ENCODE data around the gene TMEM81. TPM values are rescaled to one million over a fixed set of nuclear protein-coding genes. Genes with fewer than 3 reads are reported as not detected.
A peak's percentile ranks its signal among the peaks of the same experiment; 100 is the strongest.

TMEM81 gene
- total RNA-seq, 1 donor from 2014 or later: not detected

DNA sequence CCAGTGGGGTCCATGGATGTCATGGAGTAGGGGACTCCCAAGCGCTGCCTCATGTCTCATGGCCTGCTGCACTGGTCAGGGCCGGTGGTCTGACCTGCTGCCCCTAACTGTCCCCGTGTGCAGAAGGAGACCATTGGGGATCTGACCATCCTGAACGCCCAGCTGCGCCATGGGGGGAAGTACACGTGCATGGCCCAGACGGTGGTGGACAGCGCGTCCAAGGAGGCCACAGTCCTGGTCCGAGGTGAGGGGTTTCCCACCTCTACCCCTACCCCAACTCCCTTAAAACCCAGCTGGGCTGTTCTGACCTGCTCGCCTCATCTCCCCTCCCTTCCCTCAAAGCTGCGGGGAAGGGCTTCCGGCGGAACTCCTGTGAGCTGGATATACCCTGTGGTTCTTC lies 18.6 kb downstream of the TMEM81 start:
- H3K9me3 ChIP-seq: no peaks in the 10 kb centered on the region
- H3K27ac ChIP-seq: no peak overlapping the region
- DNase-seq (ENCODE audit: low spot score in 2 of 2): no peak
- TF ChIP-seq, protein P1, sequence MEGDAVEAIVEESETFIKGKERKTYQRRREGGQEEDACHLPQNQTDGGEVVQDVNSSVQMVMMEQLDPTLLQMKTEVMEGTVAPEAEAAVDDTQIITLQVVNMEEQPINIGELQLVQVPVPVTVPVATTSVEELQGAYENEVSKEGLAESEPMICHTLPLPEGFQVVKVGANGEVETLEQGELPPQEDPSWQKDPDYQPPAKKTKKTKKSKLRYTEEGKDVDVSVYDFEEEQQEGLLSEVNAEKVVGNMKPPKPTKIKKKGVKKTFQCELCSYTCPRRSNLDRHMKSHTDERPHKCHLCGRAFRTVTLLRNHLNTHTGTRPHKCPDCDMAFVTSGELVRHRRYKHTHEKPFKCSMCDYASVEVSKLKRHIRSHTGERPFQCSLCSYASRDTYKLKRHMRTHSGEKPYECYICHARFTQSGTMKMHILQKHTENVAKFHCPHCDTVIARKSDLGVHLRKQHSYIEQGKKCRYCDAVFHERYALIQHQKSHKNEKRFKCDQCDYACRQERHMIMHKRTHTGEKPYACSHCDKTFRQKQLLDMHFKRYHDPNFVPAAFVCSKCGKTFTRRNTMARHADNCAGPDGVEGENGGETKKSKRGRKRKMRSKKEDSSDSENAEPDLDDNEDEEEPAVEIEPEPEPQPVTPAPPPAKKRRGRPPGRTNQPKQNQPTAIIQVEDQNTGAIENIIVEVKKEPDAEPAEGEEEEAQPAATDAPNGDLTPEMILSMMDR (IDR thresholded peaks at IDR 0.05): no peak
- no peaks in the 10 kb centered on the region for H3K27me3 ChIP-seq
- no peak overlapping the region for H3K4me3 ChIP-seq
- intact Hi-C loops (cut with DNase I): no loop called here
- H3K36me3 ChIP-seq: no peaks in the 10 kb centered on the region
- H3K4me1 ChIP-seq: no peaks in the 10 kb centered on the region

DNA sequence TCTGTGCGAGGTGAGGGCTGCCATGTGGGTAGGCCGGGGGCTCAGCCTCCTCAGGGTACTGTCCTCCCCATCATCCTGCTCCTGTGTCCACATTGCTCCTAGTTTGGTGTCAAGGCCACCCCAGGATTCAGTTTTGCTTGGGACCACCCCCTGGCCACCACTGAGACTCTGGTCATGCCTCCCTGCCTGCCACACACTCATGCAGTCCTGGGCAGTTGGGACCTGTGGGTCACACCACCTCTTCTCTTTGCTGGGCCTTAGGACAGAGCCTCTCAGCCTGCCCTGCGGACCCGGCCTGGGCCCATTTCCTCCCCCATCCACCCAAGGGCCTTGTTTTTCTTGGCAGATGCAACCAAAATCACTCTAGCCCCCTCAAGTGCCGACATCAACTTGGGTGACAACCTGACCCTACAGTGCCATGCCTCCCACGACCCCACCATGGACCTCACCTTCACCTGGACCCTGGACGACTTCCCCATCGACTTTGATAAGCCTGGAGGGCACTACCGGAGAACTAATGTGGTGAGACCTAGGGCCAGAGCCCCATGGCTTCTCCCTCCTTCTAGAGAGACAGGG lies 19.4 kb downstream of the TMEM81 start:
- DNase-seq (ENCODE audit: low spot score in 2 of 2): peak in 1 of 2 donors; percentile 50
- no peak overlapping the region for H3K27ac ChIP-seq

DNA sequence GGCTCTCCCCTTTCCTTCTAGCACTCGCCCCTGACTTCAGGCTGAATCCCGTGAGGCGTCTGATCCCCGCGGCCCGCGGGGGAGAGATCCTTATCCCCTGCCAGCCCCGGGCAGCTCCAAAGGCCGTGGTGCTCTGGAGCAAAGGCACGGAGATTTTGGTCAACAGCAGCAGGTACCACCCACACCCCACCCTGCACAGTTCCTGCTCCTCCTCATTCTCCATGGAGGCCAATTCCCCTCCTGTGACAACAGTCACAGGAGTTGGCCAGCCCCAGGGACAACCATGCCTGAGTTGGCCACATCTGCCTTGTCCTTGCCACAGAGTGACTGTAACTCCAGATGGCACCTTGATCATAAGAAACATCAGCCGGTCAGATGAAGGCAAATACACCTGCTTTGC lies 20.0 kb downstream of the TMEM81 start:
- Histone ChIP-seq H3K27ac (no peak overlapping the region), H3K4me1 (no peaks in the 10 kb centered on the region), H3K27me3 (no peaks in the 10 kb centered on the region), H3K4me3 (no peak overlapping the region), H3K9me3 (no peaks in the 10 kb centered on the region), H3K36me3 (no peaks in the 10 kb centered on the region)
- TF ChIP-seq, protein P1 (IDR thresholded peaks at IDR 0.05): no peak
- intact Hi-C loops (cut with DNase I): no loop called here
- DNase-seq (ENCODE audit: low spot score in 2 of 2): peak in 1 of 2 donors; percentile 33

More for the DNA sequence above, 19.4 kb downstream of the TMEM81 start:
- Histone ChIP-seq H3K36me3 (no peaks in the 10 kb centered on the region), H3K9me3 (no peaks in the 10 kb centered on the region), H3K27me3 (no peaks in the 10 kb centered on the region), H3K4me3 (no peak overlapping the region), H3K4me1 (no peaks in the 10 kb centered on the region)
- TF ChIP-seq, protein P1 (IDR thresholded peaks at IDR 0.05): no peak
- intact Hi-C loops (cut with DNase I): no loop called here

DNA sequence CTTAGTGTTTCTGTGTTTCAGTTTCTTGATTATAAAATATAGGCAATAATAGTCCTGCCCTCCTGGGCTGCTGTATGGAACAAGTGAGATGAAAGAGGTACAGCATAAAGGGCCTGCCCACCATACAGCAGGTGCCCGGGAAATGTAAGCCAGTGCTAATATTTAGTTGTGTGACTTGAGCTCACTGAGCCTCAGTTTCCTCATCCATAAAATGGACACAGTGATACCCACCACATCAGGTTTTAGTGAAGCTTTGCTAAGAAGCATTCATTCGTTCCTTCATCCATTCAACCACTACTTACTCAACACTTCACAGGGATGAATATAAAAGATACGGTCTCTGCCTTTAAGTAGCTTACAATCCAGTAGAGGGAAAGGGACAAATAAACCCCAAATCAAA lies 21.4 kb downstream of the TMEM81 start:
- no peak overlapping the region for H3K4me3 ChIP-seq
- H3K9me3 ChIP-seq: no peaks in the 10 kb centered on the region
- TF ChIP-seq, protein P1 (IDR thresholded peaks at IDR 0.05): no peak
- no peak overlapping the region for H3K27ac ChIP-seq
- H3K4me1 ChIP-seq: no peaks in the 10 kb centered on the region
- no peaks in the 10 kb centered on the region for H3K27me3 ChIP-seq
- intact Hi-C loops (cut with DNase I): no loop called here
- DNase-seq (ENCODE audit: low spot score in 2 of 2): no peak
- H3K36me3 ChIP-seq: no peaks in the 10 kb centered on the region

DNA sequence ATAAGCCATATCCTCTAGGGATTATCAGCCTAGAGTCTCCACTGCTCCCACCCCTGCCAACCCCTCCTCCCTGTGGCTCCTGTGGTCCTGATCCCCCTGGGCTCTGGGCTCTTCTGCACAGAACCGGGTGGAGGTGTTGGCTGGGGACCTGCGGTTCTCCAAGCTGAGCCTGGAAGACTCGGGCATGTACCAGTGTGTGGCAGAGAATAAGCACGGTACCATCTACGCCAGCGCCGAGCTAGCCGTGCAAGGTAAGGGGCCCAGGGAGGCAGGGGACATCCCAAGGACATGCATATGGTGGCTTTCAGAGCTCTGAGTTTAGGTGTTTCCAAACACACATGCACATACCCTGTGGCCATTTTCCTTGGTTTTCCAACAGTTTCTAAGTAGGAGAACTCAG lies 21.9 kb downstream of the TMEM81 start:
- intact Hi-C loops (cut with DNase I): no loop called here
- DNase-seq (ENCODE audit: low spot score in 2 of 2): no peak
- H3K27me3 ChIP-seq: no peaks in the 10 kb centered on the region
- no peaks in the 10 kb centered on the region for H3K4me1 ChIP-seq
- no peak overlapping the region for H3K27ac ChIP-seq
- TF ChIP-seq, protein P1 (IDR thresholded peaks at IDR 0.05): no peak
- no peak overlapping the region for H3K4me3 ChIP-seq
- H3K9me3 ChIP-seq: no peaks in the 10 kb centered on the region
- no peaks in the 10 kb centered on the region for H3K36me3 ChIP-seq

DNA sequence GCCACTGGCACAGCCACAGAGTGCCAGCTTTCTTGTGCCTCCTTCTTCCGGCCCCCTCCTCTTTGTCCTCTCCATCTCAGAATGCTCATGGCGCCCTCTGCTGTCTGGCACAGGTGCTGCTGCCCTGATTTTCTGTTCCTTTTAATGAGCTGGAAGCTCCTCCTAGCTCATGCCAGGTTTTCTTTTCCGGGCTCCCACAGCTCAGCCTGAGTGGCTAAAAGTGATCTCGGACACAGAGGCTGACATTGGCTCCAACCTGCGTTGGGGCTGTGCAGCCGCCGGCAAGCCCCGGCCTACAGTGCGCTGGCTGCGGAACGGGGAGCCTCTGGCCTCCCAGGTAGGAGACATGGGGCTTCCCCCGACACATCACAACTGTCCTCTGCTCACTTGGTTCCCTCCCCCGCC lies 22.6 kb downstream of the TMEM81 start:
- TF ChIP-seq, protein P1 (IDR thresholded peaks at IDR 0.05): peak; percentile 58 to 84 (median 64)
- Histone ChIP-seq H3K9me3 (no peaks in the 10 kb centered on the region), H3K36me3 (no peaks in the 10 kb centered on the region), H3K27me3 (no peaks in the 10 kb centered on the region), H3K4me3 (no peak overlapping the region), H3K27ac (no peak overlapping the region), H3K4me1 (no peaks in the 10 kb centered on the region)
- DNase-seq (ENCODE audit: low spot score in 2 of 2): peak in 1 of 2 donors; percentile 73
- intact Hi-C loops (cut with DNase I): no loop called here

All from ascending aorta (tissue), 2 donors.